Esophagus muscularis mucosa (tissue), 3 donors: Measurements from ENCODE around the gene OR5AC2.

ENCODE experiments used
- CTCF ChIP-seq, 3 experiments: fragments of 200-600 bp in 2 of 3; fragments of 450-650 bp in 1 of 3; sonication (generic) in 2 of 3; IDR thresholded peaks; one replicate each; pipeline ENCODE4 v1.5.1; 2017 to 2019; ENCODE audit warnings: antibody characterized with exemption in 3 of 3, mild to moderate bottlenecking in 2 of 3, moderate library complexity in 1 of 3
- POLR2A ChIP-seq: fragments of 450-650 bp; IDR thresholded peaks from one replicate; pipeline ENCODE4 v1.6.1; 2017; ENCODE audit warnings: antibody characterized with exemption, moderate library complexity, mild to moderate bottlenecking, low read depth
- POLR2AphosphoS5 ChIP-seq, 2 donors: sonication (generic); formaldehyde crosslinking; IDR thresholded peaks; one replicate each; pipeline ENCODE4 v1.6.1; 2017; ENCODE audit warnings: antibody characterized with exemption in 2 of 2

GRCh38 chr3:98058244-98058960 lies 28.6 kb upstream of the OR5AC2 start:
- TF ChIP-seq CTCF (IDR thresholded peaks at IDR 0.05) (no peak), POLR2A (no peak), POLR2AphosphoS5 (IDR thresholded peaks at IDR 0.05) (no peak)
